Measurements from ENCODE around the gene PRAMEF5.
"Not testable (repeated sequence)": the region's sequence is repeated elsewhere in the genome, so short reads cannot be mapped to it uniquely, and the experiment has no call there.

GRCh38 chr1:13216619-13217018, 37.4 kb upstream of the PRAMEF5 start:
- TF ChIP-seq CTCF (IDR thresholded peaks at IDR 0.05); POLR2A (IDR thresholded peaks at IDR 0.05; ENCODE audit: low read depth); POLR2AphosphoS5 (IDR thresholded peaks at IDR 0.05); EP300 (IDR thresholded peaks at IDR 0.05): not testable (repeated sequence)
